ENCODE measurements around the gene CDC42BPB. TPM values are rescaled to one million over a fixed set of nuclear protein-coding genes. Genes with fewer than 3 reads are reported as not detected.

The CDC42BPB gene
- polyA plus RNA-seq, 1 donor (not counting 4 experiments of a cell fraction or from before 2014, with no cell fraction given) = 41.3 TPM

GRCh38 chr14:103003351-103003615 lies 54.1 kb downstream of the CDC42BPB start:
- DNase-seq (ENCODE audit: low read depth, low spot score) = no peak
- H3K4me3 ChIP-seq (ENCODE audit: control insufficient read depth in 2 of 3, extremely low read depth in 1 of 3, insufficient read depth in 2 of 3, low read depth in 1 of 3, low read length in 3 of 3) = no peak overlapping the region
- dilution Hi-C loops (cut with MboI; ENCODE audit: extremely low pct_ligation_motif_present, low sequenced_read_pairs) = no loop called here
- peaks cover 27 to 29% of the 10 kb centered on the region in 2 experiments for H3K36me3 ChIP-seq (ENCODE audit: control insufficient read depth in 2 of 2, extremely low read depth in 1 of 2, insufficient read depth in 2 of 2, low read length in 2 of 2)
- H3K4me2 ChIP-seq (ENCODE audit: control insufficient read depth, extremely low read depth, insufficient read depth, low read depth, low read length) = no peak overlapping the region
- H3K9ac ChIP-seq (ENCODE audit: control insufficient read depth, extremely low read depth, insufficient read depth, low read length) = no peak overlapping the region
- H3K27ac ChIP-seq (ENCODE audit: control insufficient read depth, insufficient read depth, low read length) = no peak overlapping the region
- H3K9me1 ChIP-seq (ENCODE audit: control insufficient read depth, extremely low read depth, insufficient read depth, low read length) = no peaks in the 10 kb centered on the region
- FAIRE-seq = no peak
- no peak overlapping the region for H2AFZ ChIP-seq (ENCODE audit: control insufficient read depth, low read length)
- no peaks in the 10 kb centered on the region for H3K4me1 ChIP-seq (ENCODE audit: control insufficient read depth, extremely low read depth, insufficient read depth, low read length)
- no peak for TF ChIP-seq EZH2 (IDR thresholded peaks at IDR 0.05; ENCODE audit: low read length)
- TF ChIP-seq CTCF (optimal IDR thresholded peaks at IDR 0.05 in 1 of 3, IDR thresholded peaks at IDR 0.05 in 1 of 3, conservative IDR thresholded peaks at IDR 0.05 in 1 of 3; ENCODE audit: extremely low read depth in 1 of 3, insufficient read depth in 2 of 3, low read length in 3 of 3) = no peak
- H4K20me1 ChIP-seq (ENCODE audit: control insufficient read depth, extremely low read depth, insufficient read depth, low read length) = no peaks in the 10 kb centered on the region
- H3K27me3 ChIP-seq (ENCODE audit: control insufficient read depth, extremely low read depth, insufficient read depth, low read length) = no peaks in the 10 kb centered on the region
- no peaks in the 10 kb centered on the region for H3K9me3 ChIP-seq (ENCODE audit: control insufficient read depth, low read depth, low read length)
- peaks cover 24% of the 10 kb centered on the region for H3K79me2 ChIP-seq (ENCODE audit: control insufficient read depth, insufficient read depth, low read length)

GRCh38 chr14:103002578-103003350 lies 54.6 kb downstream of the CDC42BPB start:
- Histone ChIP-seq H3K27me3 (ENCODE audit: control insufficient read depth, extremely low read depth, insufficient read depth, low read length) (no peaks in the 10 kb centered on the region), H4K20me1 (ENCODE audit: control insufficient read depth, extremely low read depth, insufficient read depth, low read length) (no peaks in the 10 kb centered on the region), H3K4me1 (ENCODE audit: control insufficient read depth, extremely low read depth, insufficient read depth, low read length) (no peaks in the 10 kb centered on the region), H3K27ac (ENCODE audit: control insufficient read depth, insufficient read depth, low read length) (no peak overlapping the region), H3K9me3 (ENCODE audit: control insufficient read depth, low read depth, low read length) (no peaks in the 10 kb centered on the region), H3K9ac (ENCODE audit: control insufficient read depth, extremely low read depth, insufficient read depth, low read length) (no peak overlapping the region), H3K4me3 (ENCODE audit: control insufficient read depth in 2 of 3, extremely low read depth in 1 of 3, insufficient read depth in 2 of 3, low read depth in 1 of 3, low read length in 3 of 3) (no peak overlapping the region), H3K4me2 (ENCODE audit: control insufficient read depth, extremely low read depth, insufficient read depth, low read depth, low read length) (no peak overlapping the region), H3K9me1 (ENCODE audit: control insufficient read depth, extremely low read depth, insufficient read depth, low read length) (no peaks in the 10 kb centered on the region), H2AFZ (ENCODE audit: control insufficient read depth, low read length) (no peak overlapping the region), H3K79me2 (ENCODE audit: control insufficient read depth, insufficient read depth, low read length) (peaks cover 24% of the 10 kb centered on the region), H3K36me3 (ENCODE audit: control insufficient read depth in 2 of 2, extremely low read depth in 1 of 2, insufficient read depth in 2 of 2, low read length in 2 of 2) (peaks cover 23 to 29% of the 10 kb centered on the region in 2 experiments)
- no peak for DNase-seq (ENCODE audit: low read depth, low spot score)
- dilution Hi-C loops (cut with MboI; ENCODE audit: extremely low pct_ligation_motif_present, low sequenced_read_pairs) = no loop called here
- no peak for TF ChIP-seq EZH2 (IDR thresholded peaks at IDR 0.05; ENCODE audit: low read length)
- FAIRE-seq = no peak
